GM21360 (cell line): ENCODE measurements around the gene ESR1.
A peak's percentile ranks its signal among the peaks of the same experiment; 100 is the strongest.
"Not testable (repeated sequence)": the region's sequence is repeated elsewhere in the genome, so short reads cannot be mapped to it uniquely, and the experiment has no call there.

Experiments
- ATAC-seq: cut with Tn5 transposase; IDR thresholded peaks from one replicate; pipeline ENCODE4 v1.9.1; 2021; ENCODE audit warnings: mild to moderate bottlenecking, moderate library complexity; ENCODE audit not compliant: unreplicated experiment

The ESR1 gene

DNA sequence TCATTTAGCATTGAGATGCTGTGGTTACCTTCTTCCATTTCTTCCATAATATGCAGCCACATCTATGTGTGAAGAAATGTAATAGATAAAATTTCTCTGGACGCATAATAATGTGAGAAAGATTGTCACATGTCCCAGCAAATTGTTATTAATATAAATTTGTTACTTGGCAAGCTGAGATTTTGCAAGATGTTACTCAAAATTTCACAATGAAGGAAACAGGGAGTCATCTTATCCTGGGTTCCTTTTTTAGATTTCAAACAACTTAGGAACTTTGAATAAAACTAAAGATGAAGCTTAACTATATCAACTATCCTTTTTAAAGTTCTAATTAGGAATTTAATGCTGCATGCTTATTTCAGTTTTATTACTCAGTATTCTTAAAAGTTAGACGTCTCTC, 3.6 kb downstream of the ESR1 start:
- ATAC-seq = no peak

DNA sequence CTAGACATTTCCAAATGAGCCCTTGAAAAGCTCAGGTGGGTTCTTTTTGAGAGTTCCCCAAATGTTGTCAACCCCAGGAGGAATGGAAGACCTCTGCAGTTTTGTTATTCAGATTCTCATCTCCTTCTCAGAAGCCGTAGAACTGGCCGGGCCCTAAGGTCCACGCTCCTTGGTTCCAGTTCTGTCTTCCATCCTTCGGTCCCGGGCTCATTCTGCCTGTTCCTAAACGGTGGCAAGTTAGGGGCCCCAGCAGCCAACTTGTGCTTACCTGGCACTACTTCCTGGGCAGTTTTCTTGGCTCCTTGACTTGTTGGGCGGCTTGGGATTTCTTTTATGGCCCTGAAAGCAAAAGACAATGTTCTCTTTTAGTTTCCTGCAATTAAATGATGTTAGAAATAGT, 6.4 kb downstream of the ESR1 start:
- ATAC-seq = no peak

DNA sequence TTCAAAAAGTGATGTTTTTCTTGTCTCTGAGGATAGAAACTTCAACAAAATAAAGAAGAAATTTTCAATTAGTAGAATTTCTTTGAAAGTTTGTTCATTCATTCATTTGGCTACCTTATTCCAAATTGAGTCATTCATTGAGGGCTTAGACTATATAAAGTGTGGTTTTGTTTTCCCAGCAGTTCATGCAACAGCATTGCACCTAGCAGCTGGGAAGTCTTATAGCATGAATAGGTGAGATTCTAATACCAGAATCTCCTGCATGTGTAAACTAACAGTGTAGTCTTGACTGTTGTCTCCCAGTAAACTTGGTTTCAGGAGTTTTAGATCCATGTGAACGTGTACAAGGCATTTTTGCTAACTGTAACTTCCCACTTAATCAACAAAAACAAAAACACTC, 7.1 kb downstream of the ESR1 start:
- no peak for ATAC-seq

DNA sequence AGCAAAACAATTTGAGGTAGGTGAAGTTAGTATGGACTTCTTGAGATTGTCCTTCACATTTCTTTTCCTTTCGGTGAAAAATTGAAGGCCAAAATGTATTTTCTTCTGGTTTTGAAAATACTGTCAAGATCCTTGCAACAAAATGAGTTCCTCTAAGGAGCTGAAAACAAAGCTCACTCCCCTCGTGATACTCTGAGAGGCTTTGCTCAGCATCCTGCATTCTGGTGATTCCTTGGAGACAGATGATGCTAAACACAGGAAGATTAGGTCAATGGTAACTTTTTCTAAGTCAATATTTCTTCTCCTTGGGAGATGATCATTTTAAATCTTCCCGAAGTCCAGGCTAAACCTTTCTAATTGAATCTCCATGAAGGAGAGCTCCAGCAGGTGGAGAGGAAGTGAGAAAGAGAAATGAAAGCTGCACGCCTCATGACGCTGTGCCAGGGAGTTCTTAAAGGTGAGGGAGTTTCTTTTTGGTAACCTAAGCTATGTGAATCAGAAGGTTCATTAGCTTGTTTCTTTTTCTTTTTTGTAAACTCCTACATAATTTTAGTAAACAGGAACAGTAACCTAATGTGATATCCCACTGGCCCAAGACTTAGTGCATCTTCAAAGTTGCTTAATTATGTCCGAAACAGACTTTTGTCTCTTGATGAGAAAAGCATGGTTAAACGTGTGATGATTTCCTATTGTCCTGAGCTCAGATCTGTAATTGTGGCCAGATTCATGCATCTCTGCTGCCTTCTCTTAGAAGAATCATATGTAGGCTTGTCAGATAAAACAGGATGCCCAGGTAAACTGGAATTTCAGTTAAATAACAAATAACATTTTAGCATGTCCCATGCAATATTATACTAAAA, 15.0 kb downstream of the ESR1 start:
- ATAC-seq = peak; percentile 99

DNA sequence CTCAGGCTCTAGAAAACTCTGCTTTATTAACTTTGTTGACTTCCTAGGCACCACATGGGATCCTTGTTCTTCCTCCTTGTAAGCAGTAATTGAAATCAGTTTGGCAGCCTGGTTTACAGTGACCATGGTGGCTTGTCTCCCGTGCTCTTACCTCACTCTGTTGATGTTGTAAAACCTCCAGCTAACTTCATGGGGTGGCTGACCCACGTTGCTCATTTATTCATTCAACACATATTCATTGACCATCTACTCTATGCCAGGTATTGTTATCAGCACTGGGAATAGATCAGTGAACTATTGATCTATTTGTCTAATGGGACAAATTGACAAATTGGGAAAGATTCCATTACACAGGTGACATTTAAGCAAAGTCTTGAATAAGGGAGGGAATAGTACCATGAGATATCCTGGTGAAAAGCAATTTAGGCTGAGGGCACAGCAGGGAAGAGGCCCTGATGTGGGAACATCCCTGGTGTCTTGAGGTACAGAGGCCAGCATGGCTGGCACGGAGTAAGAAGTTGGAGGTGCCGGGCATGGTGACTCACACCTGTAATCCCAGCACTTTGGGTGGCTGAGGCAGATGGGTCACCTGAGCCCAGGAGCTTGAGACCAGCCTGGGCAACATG, 19.1 kb downstream of the ESR1 start:
- no peak for ATAC-seq

DNA sequence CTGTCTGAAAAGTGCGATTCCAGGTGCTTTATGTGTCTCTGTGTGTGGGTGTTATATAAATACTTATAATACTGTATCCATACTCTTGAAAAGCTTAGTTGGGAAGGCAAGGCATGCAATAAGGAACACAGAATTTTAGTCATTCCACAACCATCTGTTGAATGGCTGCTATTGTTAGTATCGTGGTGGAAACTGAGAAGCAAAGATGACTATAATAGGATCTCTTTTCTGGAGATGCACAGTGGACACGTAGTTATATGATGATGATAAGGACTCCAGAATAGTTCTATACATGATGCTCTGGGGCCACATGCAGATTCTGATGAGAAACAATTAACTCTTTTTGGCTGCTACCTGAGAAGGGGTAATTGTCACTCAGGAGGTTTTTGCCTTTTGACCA, 25.2 kb downstream of the ESR1 start:
- ATAC-seq = no peak

DNA sequence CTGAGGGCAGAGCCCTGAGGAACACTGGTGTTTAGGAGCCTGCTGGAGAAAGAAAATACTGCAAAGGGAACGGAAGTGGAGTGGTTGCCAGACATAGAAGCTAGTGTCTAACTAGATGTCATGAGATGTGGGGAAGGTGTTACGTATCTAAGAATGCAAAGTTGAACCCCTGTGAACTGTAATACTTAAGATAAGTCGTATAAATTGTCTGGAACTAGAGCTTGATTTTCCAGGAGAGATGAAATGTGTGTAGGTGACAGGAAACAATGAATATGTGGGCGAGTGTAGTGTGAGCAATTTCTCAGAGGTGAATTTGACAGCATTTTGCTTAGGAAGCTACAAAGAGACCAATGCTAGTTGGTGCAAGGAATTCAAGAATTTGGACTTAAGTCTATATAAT, 27.9 kb downstream of the ESR1 start:
- ATAC-seq = no peak

DNA sequence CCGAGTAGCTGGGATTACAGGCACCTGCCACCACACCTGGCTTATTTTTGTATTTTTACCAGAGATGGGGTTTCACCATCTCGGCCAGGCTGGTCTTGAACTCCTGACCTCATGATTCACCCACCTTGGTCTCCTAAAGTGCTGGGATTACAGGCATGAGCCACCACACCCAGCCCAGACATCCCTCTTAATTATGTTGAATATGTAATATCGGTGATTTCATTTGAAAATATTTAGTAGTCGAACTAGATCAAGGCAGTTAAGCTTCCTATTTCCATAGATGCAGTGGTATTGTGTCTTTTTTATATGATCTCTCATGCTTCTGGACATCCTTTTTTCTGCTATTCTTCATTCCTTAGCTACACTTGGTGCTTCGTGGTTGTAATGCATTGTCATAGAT, 29.7 kb downstream of the ESR1 start:
- ATAC-seq = no peak

DNA sequence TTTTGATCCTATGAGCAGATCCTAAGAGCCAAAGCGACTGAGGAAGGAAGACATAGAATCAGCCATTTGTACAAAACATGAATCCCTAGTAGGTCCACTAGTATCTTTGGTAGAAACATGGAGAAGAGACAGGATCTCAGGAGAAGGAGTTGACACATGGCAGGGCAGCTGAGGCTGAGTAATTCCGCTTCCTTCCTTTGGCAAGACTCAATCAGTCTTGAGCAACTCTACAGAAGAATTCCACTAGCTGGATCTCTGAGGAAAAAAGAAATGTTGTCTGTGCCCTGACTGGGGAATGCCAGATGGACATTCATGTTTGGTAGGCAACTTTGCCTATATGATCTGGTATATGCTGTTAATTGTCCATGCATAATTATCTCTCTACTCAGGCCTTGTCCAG, 35.3 kb downstream of the ESR1 start:
- no peak for ATAC-seq

DNA sequence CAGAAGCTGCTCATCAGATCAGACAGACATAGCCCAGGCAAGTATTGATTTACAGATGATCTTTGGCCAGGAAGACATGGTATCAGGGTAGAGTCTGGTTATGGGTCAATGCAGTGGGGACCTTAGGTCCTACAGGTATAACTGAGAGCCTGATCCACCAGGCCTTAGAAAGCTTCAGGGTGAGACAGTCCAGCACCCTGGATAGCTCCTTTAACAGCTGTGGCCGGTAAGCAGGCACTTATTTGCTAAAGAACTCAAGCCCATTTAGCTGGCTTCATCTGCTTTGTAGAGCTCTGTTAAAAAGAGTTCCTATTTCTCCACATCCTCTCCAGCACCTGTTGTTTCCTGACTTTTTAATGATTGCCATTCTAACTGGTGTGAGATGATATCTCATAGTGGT, 39.6 kb downstream of the ESR1 start:
- ATAC-seq = no peak

DNA sequence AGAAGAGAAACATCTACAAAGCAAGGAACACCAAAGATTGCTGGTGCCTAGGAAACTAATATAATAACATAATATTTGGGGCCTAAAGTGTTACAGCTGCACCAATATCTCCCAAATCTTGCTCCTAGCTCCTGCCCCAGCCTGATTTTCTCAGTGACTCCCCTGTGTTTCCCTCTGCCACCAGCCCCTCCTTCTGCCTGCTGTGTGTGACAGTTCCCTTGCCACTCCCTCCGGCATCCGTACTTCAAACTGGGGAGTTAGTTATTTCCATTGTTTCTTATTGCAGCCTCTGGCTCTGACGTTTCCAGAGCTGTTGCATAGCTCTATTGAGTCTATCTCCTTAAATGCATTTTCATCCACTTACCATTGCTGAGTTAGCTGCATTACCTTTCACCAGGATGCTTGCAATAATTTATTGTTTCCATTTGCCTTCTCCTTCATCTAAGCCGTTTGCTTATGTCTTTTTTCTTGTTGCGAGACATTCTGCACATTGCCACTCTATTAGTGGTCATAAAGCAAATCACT, 43.1 kb downstream of the ESR1 start:
- ATAC-seq = no peak

DNA sequence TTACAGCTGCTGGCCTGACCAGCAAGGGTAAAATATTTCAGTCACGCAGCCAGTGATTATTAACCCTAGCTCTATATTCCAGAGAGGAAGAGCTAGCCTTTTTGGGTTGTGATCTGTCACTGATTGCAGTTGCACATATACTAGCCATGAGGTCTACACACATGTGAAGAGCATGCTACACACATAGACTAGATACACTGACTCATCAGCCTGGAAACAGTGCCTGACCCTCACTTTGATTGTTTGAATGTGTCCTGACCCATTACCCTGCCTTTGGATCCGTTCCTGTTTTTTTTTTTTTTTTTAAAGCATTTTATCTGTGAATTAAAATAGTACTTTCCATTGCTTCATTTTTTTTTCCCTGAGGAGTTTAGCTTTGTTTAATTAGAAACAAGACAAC, 50.8 kb downstream of the ESR1 start:
- no peak for ATAC-seq

DNA sequence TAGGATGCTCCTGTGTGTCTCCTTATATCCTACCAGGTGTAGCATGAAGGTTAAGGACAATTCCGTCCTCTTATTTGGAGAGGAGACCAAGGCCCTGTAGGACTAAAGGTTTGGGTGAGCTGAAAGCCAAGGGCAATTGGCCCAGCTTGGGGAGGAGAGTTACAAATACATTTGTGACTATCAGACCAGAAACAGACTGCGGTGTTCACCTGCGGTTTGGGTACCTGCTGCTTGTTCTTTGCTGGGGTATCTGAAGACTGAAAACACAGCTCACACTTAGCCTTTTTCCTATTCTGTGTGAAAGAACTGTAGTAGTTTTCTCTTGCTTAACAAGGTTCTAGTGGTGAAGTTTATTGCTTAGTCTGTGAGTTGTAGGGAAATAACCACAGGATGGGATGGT, 55.0 kb downstream of the ESR1 start:
- no peak for ATAC-seq

DNA sequence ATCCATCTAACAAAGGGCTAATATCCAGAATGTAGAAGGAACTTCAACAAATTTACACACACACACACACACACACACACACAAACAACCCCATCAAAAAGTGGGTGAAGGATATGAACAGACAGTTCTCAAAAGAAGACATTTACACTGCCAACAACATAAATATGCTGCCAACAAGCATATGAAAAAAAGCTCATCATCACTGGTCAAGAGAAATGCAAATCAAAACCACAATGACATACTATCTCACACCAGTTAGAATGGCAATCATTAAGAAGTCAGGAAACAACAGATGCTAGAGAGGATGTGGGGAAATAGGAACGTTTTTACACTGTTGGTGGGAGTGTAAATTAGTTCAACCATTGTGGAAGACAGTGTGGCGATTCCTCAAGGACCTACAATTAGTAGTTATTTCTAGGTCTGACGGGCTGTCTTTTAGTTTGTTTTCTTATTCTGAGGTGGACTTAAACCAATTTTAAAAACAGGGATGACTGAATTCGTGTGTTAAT, 59.9 kb downstream of the ESR1 start:
- ATAC-seq = not testable (repeated sequence)

DNA sequence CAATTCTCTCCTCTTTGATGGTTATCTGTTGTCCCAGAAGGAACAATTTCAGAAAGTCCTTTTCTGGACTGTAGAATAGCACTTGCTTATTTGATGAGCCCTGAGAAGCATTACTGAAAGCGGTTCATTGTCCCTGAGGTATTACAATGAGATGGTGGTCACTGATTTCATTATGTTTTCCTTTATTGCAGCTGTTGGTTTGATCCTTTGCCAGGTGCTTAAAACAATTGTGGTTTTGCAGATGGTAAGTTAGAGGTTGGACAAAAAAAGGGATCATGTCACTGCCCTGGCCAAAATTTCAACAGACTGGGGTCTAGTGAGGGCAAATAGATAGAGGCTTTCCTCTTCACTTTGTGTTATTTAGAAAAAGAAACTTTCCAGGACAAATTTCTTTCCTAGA, 61.9 kb downstream of the ESR1 start:
- no peak for ATAC-seq

DNA sequence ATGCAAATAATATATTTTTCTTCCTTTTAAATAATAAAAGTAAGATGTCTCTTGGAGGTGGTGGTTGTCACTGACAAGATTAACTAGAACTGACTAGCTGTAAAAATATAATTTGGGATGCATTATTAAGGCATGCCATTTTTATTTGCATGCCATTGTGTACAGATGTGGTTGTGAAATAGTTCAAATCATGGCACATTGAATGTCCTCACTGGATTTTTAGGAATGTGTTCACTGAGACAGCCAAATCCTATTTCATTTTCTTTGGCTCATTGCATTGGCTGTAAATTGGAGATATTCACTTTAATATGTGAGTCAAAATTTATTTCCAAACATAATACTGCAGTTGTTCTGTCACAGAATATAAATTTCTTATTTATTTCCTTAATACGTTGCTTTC, 62.3 kb downstream of the ESR1 start:
- ATAC-seq = no peak

DNA sequence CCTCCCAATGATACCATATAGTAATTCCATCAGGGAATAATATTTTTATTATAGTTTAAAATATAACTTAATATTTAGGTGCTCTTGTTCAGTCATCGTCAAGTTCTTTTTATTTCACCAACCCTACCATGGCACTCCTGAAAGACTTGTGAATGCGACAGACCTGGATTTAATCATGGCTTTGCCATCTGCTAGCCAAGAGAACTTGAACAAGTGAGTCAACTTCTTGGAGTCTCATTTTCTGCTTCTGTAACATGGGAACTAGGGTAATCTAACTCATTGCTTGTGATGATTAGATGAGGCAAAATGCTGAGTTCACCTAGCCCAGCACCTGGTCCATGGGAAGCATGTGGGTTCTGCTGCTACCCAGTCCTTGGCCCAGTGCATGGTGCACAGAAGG, 62.9 kb downstream of the ESR1 start:
- no peak for ATAC-seq

DNA sequence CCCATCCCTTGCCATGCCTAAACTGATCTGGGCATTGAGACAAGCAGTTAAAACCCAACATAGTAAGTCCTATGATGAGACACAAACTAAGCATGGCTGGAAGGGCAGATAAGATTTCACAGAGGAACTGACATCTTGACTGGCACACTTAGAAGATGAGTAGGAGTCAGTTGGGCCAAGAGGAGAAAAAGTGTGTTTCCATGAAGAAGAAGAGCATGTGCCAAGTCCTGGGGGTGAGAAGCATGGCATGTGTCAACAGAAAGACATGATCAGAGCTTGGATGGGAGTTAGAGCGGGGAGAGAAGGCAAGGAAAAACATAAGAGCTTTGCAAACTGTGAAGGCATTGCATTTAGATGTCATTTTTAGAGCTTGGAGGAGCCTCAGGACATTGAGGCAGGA, 68.0 kb downstream of the ESR1 start:
- no peak for ATAC-seq

DNA sequence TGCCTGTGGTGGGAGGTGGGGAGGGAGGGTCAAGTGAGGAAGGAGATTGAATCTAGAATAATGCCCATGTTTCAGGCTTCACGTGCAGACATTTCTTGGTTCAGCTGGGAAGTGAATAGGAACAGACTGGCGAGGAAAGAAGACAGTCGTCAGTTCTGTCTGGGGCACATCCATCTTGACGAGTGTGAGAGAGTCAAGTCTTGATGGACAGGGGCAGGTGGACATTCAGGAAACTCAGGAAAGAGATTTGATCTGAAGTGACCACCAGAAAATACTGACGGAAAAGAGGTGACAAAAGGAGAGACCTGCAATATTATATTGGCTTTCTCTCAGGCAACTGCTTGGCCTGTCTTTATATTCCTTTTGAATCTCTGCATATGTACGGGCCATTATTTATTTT, 68.6 kb downstream of the ESR1 start:
- ATAC-seq = no peak

DNA sequence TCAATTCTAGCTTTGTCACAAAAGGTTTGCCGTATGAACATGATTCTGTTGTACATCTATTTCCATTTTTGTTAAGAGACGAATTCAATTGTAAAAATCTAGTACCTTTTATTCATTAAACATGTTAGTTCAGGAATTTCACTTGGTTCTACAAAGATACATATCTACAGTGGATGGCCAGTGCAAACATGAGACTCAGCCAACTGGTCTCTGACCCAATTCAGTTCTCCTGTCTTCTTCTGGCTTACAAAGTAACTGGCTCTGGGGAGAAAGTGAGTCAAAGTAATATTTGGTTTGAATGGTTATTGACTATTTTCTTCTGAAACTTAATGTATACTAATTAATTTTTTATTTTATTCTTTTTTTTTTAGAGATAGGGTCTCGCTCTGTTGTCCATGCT, 70.0 kb downstream of the ESR1 start:
- no peak for ATAC-seq

DNA sequence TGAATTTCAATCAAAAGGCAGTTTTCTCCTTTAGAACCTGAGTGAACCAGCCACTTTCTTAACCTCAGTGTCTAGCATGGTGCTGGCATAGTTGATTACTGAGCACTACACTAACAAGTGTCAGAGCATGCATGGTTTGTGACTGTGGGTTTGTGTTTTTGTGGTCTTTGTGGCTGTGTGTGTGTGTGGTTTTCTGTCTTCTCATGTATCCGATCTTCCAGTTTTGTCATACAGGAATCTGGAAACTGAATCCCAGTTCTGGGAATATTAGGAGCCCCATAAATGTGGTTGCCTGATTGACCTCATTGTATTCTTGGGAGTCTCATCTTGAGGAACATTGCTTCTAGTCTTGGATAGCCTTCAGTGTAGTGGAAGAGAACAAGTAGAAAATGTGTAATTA, 73.7 kb downstream of the ESR1 start:
- no peak for ATAC-seq

DNA sequence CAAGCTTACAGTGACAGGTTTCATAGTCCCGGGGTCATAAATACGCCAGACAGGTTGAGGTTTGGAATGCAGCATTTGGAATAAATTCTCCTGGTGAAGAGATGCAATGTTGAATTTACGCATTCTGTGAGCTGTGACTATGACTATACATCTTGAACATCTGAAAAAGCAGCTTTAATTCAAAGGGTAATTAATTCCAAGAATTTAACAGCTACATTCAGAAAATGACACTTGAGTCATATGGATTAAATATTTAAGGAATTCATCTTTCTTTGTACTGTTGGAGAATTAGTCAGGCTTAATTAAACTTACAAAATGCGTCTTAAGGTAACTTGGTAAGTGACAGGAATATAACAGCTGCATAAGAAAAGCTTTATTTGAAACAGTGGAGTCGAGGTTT, 74.7 kb downstream of the ESR1 start:
- ATAC-seq = no peak
